Measurements from ENCODE around the gene SLC9C2. TPM values are rescaled to one million over a fixed set of nuclear protein-coding genes. Genes with fewer than 3 reads are reported as not detected.

The SLC9C2 gene
- polyA plus RNA-seq, 1 donor from 2014 or later = not detected

DNA sequence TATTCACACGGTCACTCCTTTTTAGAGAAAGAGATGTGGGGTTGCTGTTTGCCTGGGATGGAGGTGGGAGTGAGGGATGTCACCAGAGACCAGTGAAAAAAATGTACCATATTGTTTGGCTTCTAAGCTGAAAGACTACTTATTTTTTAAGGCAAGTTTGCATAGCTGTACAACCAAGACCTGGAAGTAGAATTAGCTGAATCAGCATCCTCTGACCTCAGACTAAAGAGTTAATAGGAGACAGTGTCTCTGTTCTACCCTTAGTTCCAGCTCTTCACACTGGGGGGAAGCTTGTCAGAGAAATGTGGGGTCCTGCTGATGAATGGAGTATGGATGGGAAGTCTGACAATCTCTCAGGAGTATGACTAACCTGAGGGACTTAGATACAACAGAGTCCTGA is 41.6 kb downstream of the SLC9C2 start:
- Mint-ChIP-seq H3K9me3 (peaks cover 6 to 10% (median 9%) of the 10 kb centered on the region in 3 donors), H3K27ac (no peak overlapping the region), H3K36me3 (peaks cover 4% of the 10 kb centered on the region), H3K4me1 (no peaks in the 10 kb centered on the region), H3K4me3 (no peak overlapping the region), H3K27me3 (peaks cover 1% of the 10 kb centered on the region)

DNA sequence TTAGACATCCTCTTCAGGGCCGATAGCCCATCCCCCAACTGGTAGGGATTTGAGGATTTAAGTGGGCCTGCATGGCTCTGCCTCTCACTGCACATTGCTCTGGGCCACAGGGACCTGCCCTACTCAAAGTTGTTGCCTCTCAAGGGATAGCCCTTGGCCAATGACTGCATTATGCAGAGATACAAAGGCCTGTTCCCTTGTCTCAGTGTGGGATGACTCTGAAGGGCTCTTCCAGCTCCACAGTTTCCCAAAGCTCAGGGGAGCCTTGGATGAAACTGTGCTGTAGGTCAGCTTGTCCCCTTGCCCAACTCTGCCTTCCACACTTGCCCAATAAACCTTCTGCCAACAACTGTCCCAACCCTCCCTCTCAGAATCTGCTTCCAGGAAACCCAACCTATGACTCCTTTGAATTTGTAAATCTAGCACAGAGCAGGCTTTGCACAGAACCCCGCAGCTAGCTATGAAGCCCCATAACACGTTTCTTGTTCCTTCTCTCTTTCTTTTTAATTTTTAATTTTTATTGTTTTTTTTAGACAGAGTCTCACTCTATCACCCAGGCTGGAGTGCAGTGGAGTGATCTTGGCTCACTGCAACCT is 42.5 kb downstream of the SLC9C2 start:
- Mint-ChIP-seq H3K4me3 (no peak overlapping the region), H3K27ac (no peak overlapping the region), H3K27me3 (no peaks in the 10 kb centered on the region), H3K9me3 (peaks cover 6 to 7% (median 7%) of the 10 kb centered on the region in 3 donors), H3K36me3 (peaks cover 4% of the 10 kb centered on the region), H3K4me1 (no peaks in the 10 kb centered on the region)

DNA sequence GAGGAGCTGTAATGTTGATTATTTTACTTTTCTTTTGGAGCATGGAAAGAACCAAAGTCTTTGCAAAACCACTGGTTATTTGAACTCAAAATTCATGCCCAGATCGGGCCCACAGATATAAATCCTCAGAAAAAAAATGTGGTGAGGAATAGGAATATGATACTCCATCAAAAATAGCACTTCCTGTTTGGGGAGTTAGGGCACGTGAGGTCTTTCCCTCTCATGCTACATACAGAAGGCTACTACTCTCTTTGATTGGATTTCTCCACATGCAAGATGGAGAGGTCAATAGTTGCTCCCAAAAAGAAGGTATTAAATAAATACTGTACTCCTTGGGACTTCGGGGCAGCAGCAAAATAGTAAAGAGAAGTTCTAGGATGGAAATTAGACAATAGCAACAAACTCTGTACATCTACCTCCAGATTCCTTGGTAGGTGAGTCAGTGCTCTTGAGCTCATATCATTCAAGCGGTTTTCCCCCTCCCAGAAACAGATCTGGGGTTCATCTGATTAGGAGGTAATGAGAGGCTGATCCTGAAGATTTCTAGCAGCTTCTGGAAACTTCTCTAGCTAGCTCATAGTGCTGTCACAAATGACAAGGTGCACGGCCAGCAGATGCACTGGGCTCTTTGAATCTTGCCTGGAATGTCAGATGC is 47.1 kb downstream of the SLC9C2 start:
- Mint-ChIP-seq H3K27me3 (no peaks in the 10 kb centered on the region), H3K4me1 (no peaks in the 10 kb centered on the region), H3K9me3 (no peaks in the 10 kb centered on the region), H3K4me3 (no peak overlapping the region), H3K36me3 (peaks cover 2% of the 10 kb centered on the region), H3K27ac (no peak overlapping the region)

DNA sequence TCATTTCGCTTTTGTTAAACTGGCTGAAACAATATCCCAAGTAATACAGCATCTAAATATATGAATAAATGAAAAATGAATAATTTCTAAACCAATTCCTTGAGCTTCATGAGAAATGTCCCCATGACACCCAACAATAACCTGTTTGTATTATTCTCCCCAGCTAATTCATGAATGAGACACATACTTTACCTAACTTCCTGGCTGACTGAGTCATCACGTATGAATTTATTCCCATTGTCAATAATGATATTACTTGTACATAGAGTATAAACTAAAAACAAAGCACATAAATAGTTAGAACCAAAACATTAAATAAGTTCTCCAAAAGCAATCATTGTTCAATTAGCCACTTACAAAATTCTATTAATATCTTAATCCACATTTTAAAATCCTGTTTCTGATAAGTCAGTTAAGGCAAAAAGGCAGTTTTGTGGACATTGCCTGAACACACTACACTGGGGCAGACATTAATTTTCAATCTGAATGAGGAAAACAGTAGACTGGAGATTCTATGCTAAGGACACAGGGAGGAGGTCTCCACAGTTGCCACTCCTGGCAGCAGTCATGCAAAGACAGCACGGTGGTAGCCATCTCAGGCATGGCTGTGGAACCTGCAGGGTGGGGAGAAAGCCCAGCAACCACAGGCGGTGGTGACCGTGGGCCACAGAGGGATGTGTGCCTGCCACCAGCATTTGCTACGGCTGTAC is 48.2 kb downstream of the SLC9C2 start:
- Mint-ChIP-seq H3K4me1 (no peaks in the 10 kb centered on the region), H3K36me3 (no peaks in the 10 kb centered on the region), H3K27ac (no peak overlapping the region), H3K9me3 (no peaks in the 10 kb centered on the region), H3K27me3 (no peaks in the 10 kb centered on the region), H3K4me3 (no peak overlapping the region)

DNA sequence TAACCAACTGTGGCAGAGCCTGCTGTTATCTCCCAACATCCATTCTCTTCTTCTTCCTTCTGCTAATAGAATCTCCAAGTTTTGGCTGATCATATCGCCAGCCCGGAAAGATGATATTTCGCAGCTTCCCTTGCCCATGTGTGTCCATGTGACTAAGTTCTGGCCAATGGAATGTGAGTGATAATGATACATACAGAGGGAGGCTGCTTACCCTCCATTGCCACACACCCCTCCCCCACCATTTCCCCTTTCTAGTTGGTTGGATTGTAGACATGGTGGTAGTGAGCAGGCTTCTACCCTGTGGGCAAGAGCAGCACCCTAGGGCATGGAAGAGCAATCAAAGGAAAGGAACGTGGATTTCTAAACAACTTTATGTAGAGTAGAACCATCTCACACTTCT is 48.8 kb downstream of the SLC9C2 start:
- Mint-ChIP-seq H3K4me3 (no peak overlapping the region), H3K4me1 (no peaks in the 10 kb centered on the region), H3K36me3 (no peaks in the 10 kb centered on the region), H3K27ac (no peak overlapping the region), H3K9me3 (no peaks in the 10 kb centered on the region), H3K27me3 (no peaks in the 10 kb centered on the region)

DNA sequence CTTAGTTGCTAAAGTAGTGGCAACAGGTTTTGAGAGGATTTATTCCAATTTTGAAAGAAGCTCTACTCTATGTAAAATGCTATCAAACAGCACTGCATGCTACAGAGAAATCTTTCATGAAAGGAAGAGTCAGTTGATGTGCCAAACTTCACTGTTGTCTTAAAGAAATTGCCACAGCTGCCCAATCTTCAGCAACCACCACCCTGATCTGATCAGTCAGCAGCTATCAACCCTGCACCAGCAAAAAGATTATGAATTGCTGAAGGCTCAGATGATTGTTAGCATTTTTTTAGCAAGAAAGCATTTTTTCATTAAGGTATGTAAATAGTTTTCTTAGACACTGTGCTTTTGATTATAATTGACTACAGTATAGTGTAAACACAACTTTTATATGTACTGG is 49.6 kb downstream of the SLC9C2 start:
- H3K36me3 Mint-ChIP-seq = no peaks in the 10 kb centered on the region
- no peak overlapping the region for H3K27ac Mint-ChIP-seq
- no peaks in the 10 kb centered on the region for H3K4me1 Mint-ChIP-seq

DNA sequence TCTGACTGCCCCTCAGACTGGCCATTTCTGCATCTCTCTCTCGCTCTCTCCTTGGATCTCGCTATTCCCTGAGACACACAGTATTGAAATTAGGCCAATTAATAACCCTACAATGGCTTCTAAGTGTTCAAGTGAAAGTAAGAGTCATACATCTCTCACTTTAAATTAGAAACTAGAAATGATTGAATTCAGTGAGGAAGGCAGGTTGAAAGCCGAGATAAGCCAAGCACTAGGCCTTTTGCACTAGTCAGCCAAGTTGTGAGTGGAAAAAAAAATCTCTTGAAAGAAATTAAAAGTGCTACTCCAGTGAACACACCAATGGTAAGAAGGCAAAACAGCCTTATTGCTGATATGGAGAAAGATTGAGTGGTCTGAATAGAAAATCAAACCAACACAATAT is 51.2 kb downstream of the SLC9C2 start:
- Mint-ChIP-seq H3K4me1 (no peaks in the 10 kb centered on the region), H3K27ac (no peak overlapping the region), H3K9me3 (no peaks in the 10 kb centered on the region), H3K27me3 (peaks cover 2% of the 10 kb centered on the region), H3K36me3 (no peaks in the 10 kb centered on the region), H3K4me3 (no peak overlapping the region)

More for the DNA sequence above, 49.6 kb downstream of the SLC9C2 start:
- Mint-ChIP-seq H3K27me3 (no peaks in the 10 kb centered on the region), H3K9me3 (no peaks in the 10 kb centered on the region), H3K4me3 (no peak overlapping the region)

DNA sequence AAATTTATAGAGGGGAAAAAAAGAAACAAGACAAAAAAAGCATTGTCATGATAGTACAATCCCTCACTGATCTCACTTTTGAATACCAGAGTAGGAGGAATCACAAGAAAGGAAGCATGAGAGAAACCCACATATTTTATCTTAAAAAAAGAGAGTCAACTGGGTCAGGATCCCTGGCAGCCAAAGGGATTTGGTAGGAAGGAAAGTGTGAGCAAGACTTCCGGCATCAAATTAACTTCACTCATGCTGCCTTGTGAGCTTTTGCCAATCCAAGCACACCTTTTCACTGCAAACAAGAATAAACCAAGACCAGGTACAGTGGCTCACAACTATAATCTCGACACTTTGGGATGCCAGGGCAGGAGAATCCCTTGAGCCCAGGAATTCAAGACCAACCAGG is 53.1 kb downstream of the SLC9C2 start:
- Mint-ChIP-seq H3K9me3 (no peaks in the 10 kb centered on the region), H3K27ac (no peak overlapping the region), H3K27me3 (peaks cover 2% of the 10 kb centered on the region), H3K36me3 (no peaks in the 10 kb centered on the region), H3K4me1 (no peaks in the 10 kb centered on the region), H3K4me3 (no peak overlapping the region)

DNA sequence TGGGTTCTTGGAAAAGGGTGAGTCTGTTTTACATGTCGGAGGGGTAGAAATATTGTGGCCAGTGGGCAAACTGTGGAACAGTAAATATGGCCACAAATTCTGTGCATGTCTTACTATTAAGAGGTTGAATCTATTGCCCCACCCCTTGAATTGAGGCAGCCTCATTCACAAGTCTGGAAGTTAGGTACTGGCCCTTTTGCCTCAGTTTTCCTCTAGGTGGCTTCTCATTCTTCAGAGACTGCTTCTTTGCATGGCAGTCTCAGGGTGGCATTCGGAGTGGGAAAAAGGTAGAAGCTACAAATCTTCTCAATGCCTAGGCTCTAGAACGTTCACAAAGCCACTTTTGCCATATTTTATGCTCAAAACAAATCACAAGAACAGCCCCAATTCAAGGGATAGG is 57.2 kb downstream of the SLC9C2 start:
- Mint-ChIP-seq H3K4me1 (no peaks in the 10 kb centered on the region), H3K4me3 (no peak overlapping the region), H3K36me3 (no peaks in the 10 kb centered on the region), H3K27me3 (peaks cover 4% of the 10 kb centered on the region), H3K9me3 (peaks cover 0 to 6% (median 6%) of the 10 kb centered on the region in 3 donors), H3K27ac (no peak overlapping the region)

DNA sequence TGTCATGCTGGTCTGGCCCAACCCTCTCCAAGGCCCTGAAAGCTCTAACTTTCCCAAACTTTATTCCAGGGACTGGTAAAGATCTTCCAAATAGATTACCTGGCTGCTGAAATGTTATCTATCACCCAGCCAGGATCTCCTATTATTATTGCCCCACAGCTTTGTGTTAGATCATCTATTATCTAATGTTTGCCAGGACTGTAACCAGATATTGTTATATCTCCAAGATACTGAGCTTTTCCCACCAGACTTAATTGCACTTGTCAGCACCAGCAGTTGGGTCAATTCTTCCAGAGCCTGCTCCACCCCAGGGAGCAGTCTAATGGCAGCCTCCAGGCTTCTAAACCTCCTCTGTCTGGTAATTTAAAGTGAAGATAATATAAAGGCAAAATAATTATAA is 66.6 kb downstream of the SLC9C2 start:
- no peak overlapping the region for H3K4me3 Mint-ChIP-seq
- H3K27me3 Mint-ChIP-seq = peaks cover 5% of the 10 kb centered on the region
- H3K27ac Mint-ChIP-seq = no peak overlapping the region
- H3K9me3 Mint-ChIP-seq = no peaks in the 10 kb centered on the region
- no peaks in the 10 kb centered on the region for H3K36me3 Mint-ChIP-seq
- peaks cover 0 to 3% (median 3%) of the 10 kb centered on the region in 3 donors for H3K4me1 Mint-ChIP-seq

DNA sequence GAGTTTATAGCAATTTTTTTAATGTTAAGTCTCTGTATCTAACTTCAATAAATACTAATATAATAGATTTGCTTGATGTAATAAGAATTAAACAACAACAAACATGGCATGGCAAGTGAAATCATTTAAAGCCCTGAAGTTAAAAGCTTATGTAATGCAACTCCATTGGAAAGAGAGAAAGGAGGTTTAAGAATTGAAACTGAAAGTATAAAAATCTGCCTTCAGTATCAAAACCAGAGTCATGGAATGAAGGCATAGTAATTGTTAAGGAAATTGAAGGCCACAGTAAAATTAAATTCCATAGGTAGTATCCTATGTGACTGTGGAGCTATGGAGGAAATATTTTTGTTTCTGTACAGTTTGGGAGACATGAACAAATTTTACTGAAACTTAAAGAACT is 70.6 kb downstream of the SLC9C2 start:
- no peaks in the 10 kb centered on the region for H3K27me3 Mint-ChIP-seq
- H3K36me3 Mint-ChIP-seq = no peaks in the 10 kb centered on the region
- H3K4me3 Mint-ChIP-seq = no peak overlapping the region
- H3K9me3 Mint-ChIP-seq = no peaks in the 10 kb centered on the region
- peaks cover 0 to 3% (median 3%) of the 10 kb centered on the region in 3 donors for H3K4me1 Mint-ChIP-seq
- H3K27ac Mint-ChIP-seq = no peak overlapping the region

DNA sequence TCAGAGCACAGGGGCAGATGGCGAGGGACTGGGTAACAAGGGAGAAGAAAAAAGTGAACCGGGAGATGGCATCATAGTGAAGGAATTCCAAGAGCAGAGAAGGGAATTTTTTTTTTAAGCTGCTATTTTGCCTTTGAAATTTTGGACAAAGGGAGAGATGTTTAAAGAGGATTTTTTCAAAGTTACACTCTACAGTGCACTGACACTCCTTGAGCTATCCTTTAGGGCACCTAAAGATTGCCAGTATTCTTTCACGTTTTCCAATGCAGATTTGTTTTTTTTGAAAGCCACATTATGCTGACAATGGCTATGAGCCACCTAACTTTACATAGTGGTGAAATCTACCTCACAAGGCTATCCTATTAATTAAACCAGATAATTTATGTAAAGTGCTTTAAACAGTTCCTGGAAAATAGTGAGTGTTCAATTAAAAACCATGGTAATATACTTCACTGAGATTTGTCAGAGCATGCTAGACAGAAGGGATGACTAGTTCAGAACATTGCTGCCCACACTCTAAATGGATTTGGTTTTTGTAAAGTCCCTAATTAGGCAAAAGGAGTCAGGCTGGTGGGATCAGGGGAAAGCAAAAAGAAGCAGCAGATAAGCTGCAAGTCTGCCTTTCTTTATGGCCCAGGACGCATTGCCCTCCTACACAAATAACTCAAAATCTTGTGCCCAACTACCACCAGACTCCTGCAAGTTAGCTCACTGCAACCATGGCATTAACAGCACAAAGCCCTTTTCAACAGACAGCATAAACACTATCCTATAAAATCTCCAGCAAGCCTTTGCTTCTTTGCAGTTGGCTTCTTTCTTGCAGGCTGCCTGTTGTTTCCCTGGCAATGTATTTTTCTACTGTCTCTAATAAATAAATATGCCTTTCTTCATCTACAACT is 71.8 kb downstream of the SLC9C2 start:
- H3K4me1 Mint-ChIP-seq = peaks cover 0 to 3% (median 3%) of the 10 kb centered on the region in 3 donors
- no peak overlapping the region for H3K4me3 Mint-ChIP-seq
- no peak overlapping the region for H3K27ac Mint-ChIP-seq
- no peaks in the 10 kb centered on the region for H3K27me3 Mint-ChIP-seq
- H3K36me3 Mint-ChIP-seq = no peaks in the 10 kb centered on the region
- H3K9me3 Mint-ChIP-seq = no peaks in the 10 kb centered on the region

DNA sequence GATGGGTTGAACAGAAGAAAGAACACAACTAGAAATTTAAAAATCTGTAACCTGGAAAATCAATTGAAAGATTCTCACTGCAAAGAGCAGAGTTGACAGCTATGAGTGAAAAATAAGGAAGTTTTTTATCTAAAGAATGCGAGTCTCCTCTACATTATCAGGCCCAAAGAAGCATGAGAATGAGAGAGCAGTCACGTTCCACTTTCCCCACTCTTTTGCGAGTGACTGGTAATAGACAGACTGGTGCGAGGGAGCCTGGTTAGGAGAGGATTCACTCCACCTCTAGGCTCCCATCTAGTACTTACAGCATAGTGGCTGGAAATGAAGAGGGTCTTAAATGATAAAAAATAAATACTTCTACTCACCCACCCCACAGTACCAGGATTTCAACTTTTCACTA is 73.8 kb downstream of the SLC9C2 start:
- H3K4me1 Mint-ChIP-seq = peaks cover 0 to 3% (median 3%) of the 10 kb centered on the region in 3 donors
- no peak overlapping the region for H3K4me3 Mint-ChIP-seq
- H3K36me3 Mint-ChIP-seq = no peaks in the 10 kb centered on the region
- H3K9me3 Mint-ChIP-seq = no peaks in the 10 kb centered on the region
- no peak overlapping the region for H3K27ac Mint-ChIP-seq
- no peaks in the 10 kb centered on the region for H3K27me3 Mint-ChIP-seq

DNA sequence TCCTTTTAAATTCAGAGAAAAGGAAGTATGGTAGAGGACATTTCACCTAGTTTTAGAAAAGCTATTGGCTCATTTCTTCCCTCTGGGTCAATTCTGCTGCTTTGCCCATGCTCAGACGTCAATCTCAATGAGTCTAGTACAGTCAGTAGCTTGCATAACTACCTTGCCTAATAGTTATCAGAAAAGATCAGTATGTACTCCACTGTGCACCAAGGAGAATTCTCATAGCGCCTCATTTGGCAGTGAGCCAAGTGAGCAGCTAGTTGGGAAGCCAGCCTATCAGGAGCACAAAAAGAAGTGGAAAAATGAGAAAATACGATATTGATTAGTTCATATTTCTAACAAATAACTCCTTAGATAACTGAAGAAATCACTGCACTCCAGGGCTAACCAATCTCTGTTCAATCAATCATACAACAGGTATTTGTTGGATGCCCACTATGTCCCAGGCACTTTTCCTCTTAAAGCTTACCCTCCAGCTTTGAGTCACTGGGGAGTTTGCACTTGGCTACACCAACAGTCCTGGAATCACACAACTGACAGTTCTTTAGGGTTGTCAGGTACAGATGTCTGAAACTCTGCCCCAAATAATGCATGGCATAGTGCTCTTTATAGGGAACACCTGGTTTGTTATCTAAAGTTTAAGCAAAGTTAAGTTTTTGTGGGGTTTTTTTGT is 75.6 kb downstream of the SLC9C2 start:
- Mint-ChIP-seq H3K9me3 (no peaks in the 10 kb centered on the region), H3K27me3 (no peaks in the 10 kb centered on the region), H3K36me3 (no peaks in the 10 kb centered on the region), H3K4me1 (peaks cover 0 to 3% (median 3%) of the 10 kb centered on the region in 3 donors), H3K27ac (no peak overlapping the region), H3K4me3 (no peak overlapping the region)
